Measurements from ENCODE around the gene MRPL27.

The MRPL27 gene

DNA sequence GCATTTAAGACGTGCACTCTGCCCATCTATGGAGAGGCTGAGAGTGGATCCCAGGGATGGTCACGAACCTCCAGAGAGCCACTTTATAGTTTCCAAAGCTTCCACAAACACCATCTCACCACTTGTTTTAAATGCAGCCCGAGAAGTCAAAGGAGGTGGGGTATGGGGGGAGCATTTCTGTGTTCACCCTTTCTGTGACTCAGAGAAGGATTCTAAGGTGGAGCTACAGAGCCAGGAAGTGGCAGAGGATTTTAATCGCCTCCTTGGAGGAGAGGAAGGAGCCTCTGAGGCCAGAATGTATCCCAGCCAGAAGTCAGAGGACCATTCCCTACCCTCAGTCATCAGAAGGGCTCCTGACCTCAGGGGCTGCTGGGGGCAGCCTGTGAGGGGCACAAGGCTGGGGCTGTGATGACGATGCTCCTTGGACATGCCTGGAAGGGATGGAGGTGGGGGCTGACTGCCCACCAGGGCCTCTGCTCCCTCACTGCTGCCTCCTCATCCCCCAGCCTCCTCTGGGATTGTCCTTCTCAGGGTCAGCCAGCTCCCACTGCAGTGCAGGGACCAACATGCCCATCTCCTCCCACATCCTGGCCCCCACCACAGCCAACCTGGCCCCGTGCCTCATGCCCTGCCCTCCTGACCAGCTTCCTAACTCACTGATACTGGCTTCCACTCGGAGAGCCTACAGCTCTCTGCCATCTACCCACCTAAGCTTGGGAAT is 24.3 kb downstream of the MRPL27 start:
- POLR2A ChIA-PET = interaction anchor here (0.7 to 1.5 kb wide), 3 partner anchors 11 to 48 kb away, joined by 3 to 8 read pairs (median 4); partner anchors contain the start of gene LRRC59

DNA sequence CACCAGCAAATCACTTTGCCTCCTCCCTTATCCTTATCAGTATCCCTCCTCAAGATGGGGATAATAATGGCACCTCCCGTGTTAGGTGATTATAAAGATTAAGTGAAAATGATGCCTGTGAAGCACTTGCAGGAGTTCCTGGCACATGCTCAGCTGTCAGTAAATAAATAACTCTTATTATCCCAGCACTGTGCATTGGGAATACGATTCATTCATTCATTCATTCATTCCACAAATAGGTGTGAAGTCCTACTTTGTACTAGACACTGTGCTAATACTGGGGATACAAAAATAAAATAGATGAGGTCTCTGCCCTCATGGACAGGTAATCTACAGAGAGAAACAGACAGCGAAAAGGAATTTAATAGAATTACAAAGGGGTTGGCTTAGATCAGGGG is 25.1 kb downstream of the MRPL27 start:
- POLR2A ChIA-PET = interaction anchor here (0.6 to 1.5 kb wide), 4 partner anchors 15 to 49 kb away, joined by 3 to 8 read pairs (median 3); partner anchors contain the start of gene LRRC59
- peaks cover 0 to 19% of the 10 kb centered on the region in 2 experiments; a peak in 1 of 3 replicates for H3K36me3 ChIP-seq (ENCODE audit: control insufficient read depth in 2 of 2, insufficient read depth in 1 of 2, low read length in 2 of 2)
- H3K4me3 ChIP-seq (ENCODE audit: low read depth, low read length) = no peak overlapping the region
- H3K9me3 ChIP-seq (ENCODE audit: control insufficient read depth, insufficient read depth, low read depth, low read length) = no peaks in the 10 kb centered on the region
- CTCF ChIA-PET = interaction anchor here (1.9 to 4.2 kb wide), 2 partner anchors 14 to 148 kb away, joined by 8 to 39 read pairs; no protein-coding TSS in a partner anchor
- H3K4me1 ChIP-seq (ENCODE audit: control insufficient read depth, insufficient read depth, low read length) = peaks cover 11% of the 10 kb centered on the region
- peak; percentile 41; the same call in 1 of the 2 replicates for TF ChIP-seq WT1 (tag by site-specific recombination; IDR thresholded peaks at IDR 0.05)
- no peak for TF ChIP-seq EGR2 (tag by site-specific recombination; IDR thresholded peaks at IDR 0.05; ENCODE audit: low read depth)
- peak; percentile 65 for TF ChIP-seq ZNF24 (tag by site-specific recombination; IDR thresholded peaks at IDR 0.05)
- no peak for TF ChIP-seq ZNF596 (tag by site-specific recombination; IDR thresholded peaks at IDR 0.05)
- TF ChIP-seq ZSCAN30 (tag by site-specific recombination; IDR thresholded peaks at IDR 0.05) = no peak
- TF ChIP-seq, protein P1, sequence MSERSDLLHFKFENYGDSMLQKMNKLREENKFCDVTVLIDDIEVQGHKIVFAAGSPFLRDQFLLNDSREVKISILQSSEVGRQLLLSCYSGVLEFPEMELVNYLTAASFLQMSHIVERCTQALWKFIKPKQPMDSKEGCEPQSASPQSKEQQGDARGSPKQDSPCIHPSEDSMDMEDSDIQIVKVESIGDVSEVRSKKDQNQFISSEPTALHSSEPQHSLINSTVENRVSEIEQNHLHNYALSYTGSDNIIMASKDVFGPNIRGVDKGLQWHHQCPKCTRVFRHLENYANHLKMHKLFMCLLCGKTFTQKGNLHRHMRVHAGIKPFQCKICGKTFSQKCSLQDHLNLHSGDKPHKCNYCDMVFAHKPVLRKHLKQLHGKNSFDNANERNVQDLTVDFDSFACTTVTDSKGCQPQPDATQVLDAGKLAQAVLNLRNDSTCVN (tag by site-specific recombination; optimal IDR thresholded peaks at IDR 0.05) = no peak
- TF ChIP-seq SP7 (tag by site-specific recombination; IDR thresholded peaks at IDR 0.05) = no peak
- TF ChIP-seq ZNF529 (tag by site-specific recombination; IDR thresholded peaks at IDR 0.05; ENCODE audit: insufficient replicate concordance) = no peak
- TF ChIP-seq, protein P2, sequence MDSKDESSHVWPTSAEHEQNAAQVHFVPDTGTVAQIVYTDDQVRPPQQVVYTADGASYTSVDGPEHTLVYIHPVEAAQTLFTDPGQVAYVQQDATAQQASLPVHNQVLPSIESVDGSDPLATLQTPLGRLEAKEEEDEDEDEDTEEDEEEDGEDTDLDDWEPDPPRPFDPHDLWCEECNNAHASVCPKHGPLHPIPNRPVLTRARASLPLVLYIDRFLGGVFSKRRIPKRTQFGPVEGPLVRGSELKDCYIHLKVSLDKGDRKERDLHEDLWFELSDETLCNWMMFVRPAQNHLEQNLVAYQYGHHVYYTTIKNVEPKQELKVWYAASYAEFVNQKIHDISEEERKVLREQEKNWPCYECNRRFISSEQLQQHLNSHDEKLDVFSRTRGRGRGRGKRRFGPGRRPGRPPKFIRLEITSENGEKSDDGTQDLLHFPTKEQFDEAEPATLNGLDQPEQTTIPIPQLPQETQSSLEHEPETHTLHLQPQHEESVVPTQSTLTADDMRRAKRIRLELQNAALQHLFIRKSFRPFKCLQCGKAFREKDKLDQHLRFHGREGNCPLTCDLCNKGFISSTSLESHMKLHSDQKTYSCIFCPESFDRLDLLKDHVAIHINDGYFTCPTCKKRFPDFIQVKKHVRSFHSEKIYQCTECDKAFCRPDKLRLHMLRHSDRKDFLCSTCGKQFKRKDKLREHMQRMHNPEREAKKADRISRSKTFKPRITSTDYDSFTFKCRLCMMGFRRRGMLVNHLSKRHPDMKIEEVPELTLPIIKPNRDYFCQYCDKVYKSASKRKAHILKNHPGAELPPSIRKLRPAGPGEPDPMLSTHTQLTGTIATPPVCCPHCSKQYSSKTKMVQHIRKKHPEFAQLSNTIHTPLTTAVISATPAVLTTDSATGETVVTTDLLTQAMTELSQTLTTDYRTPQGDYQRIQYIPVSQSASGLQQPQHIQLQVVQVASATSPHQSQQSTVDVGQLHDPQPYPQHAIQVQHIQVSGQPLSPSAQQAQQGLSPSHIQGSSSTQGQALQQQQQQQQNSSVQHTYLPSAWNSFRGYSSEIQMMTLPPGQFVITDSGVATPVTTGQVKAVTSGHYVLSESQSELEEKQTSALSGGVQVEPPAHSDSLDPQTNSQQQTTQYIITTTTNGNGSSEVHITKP (tag by site-specific recombination; IDR thresholded peaks at IDR 0.05) = 0 out of 2 replicates have a peak, but pooled peaks have one; percentile 3
- no peak overlapping the region for H3K27ac ChIP-seq (ENCODE audit: extremely low read depth, low read depth, low read length)

More for the DNA sequence above, 24.3 kb downstream of the MRPL27 start:
- Histone ChIP-seq H3K27ac (ENCODE audit: extremely low read depth, low read depth, low read length) (no peak overlapping the region), H3K9me3 (ENCODE audit: control insufficient read depth, insufficient read depth, low read depth, low read length) (no peaks in the 10 kb centered on the region), H3K4me1 (ENCODE audit: control insufficient read depth, insufficient read depth, low read length) (peaks cover 11% of the 10 kb centered on the region), H3K4me3 (ENCODE audit: low read depth, low read length) (no peak overlapping the region), H3K36me3 (ENCODE audit: control insufficient read depth in 2 of 2, insufficient read depth in 1 of 2, low read length in 2 of 2) (peaks cover 0 to 27% of the 10 kb centered on the region in 2 experiments; a peak in 1 of 3 replicates)
- TF ChIP-seq EGR2 (tag by site-specific recombination; IDR thresholded peaks at IDR 0.05; ENCODE audit: low read depth) = peak; percentile 56; the same call in 1 of the 2 replicates
- peak; percentile 37 for TF ChIP-seq ZFHX2 (tag by site-specific recombination; conservative IDR thresholded peaks at IDR 0.05)
- TF ChIP-seq, protein P3, sequence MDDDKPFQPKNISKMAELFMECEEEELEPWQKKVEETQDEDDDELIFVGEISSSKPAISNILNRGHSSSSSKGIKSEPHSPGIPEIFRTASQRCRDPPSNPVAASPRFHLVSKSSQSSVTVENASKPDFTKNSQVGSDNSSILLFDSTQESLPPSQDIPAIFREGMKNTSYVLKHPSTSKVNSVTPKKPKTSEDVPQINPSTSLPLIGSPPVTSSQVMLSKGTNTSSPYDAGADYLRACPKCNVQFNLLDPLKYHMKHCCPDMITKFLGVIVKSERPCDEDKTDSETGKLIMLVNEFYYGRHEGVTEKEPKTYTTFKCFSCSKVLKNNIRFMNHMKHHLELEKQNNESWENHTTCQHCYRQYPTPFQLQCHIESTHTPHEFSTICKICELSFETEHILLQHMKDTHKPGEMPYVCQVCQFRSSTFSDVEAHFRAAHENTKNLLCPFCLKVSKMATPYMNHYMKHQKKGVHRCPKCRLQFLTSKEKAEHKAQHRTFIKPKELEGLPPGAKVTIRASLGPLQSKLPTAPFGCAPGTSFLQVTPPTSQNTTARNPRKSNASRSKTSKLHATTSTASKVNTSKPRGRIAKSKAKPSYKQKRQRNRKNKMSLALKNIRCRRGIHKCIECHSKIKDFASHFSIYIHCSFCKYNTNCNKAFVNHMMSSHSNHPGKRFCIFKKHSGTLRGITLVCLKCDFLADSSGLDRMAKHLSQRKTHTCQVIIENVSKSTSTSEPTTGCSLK (tag by site-specific recombination; IDR thresholded peaks at IDR 0.05) = no peak
- CTCF ChIA-PET = interaction anchor here (1.0 to 4.2 kb wide), 3 partner anchors 13 to 147 kb away, joined by 3 to 39 read pairs (median 5); partner anchors contain the start of gene LRRC59
